ENCODE data around the gene MCOLN2.
A peak's percentile ranks its signal among the peaks of the same experiment; 100 is the strongest.
"Not testable (repeated sequence)": the region's sequence is repeated elsewhere in the genome, so short reads cannot be mapped to it uniquely, and the experiment has no call there.

MCOLN2 gene

GRCh38 chr1:84902727-84903126 is 94.2 kb downstream of the MCOLN2 start:
- DNase-seq (ENCODE audit: extremely low read depth in 1 of 2, low read depth in 1 of 2), result not testable (repeated sequence)

- DNase-seq (ENCODE audit: extremely low read depth in 1 of 2, low read depth in 1 of 2), result no peak
Measured at GRCh38 chr1:84899969-84900368, 96.9 kb downstream of the MCOLN2 start.

GRCh38 chr1:84896279-84896678 is 100.6 kb downstream of the MCOLN2 start:
- DNase-seq (ENCODE audit: extremely low read depth in 1 of 2, low read depth in 1 of 2), result no peak

GRCh38 chr1:84892705-84893618 is 104.0 kb downstream of the MCOLN2 start, which contains the start of gene LPAR3:
Gene LPAR3 (minus strand): TSS chr1:84893206. CDS start chr1:84866120, 27,086 bp downstream.
- peak in 1 of 2 donors; percentile 3 for DNase-seq (ENCODE audit: extremely low read depth in 1 of 2, low read depth in 1 of 2)

GRCh38 chr1:84890566-84890965 is 106.3 kb downstream of the MCOLN2 start:
- no peak for DNase-seq (ENCODE audit: extremely low read depth in 1 of 2, low read depth in 1 of 2)

GRCh38 chr1:84889437-84889836 is 107.5 kb downstream of the MCOLN2 start:
- no peak for DNase-seq (ENCODE audit: extremely low read depth in 1 of 2, low read depth in 1 of 2)

- DNase-seq (ENCODE audit: extremely low read depth in 1 of 2, low read depth in 1 of 2), result peak in 1 of 2 donors; percentile 5
Measured at GRCh38 chr1:84888753-84889152, 108.2 kb downstream of the MCOLN2 start.

- no peak for DNase-seq (ENCODE audit: extremely low read depth in 1 of 2, low read depth in 1 of 2)
Measured at GRCh38 chr1:84887261-84887934, 109.5 kb downstream of the MCOLN2 start.

GRCh38 chr1:84885469-84885868 is 111.4 kb downstream of the MCOLN2 start:
- DNase-seq (ENCODE audit: extremely low read depth in 1 of 2, low read depth in 1 of 2), result no peak

- DNase-seq (ENCODE audit: extremely low read depth in 1 of 2, low read depth in 1 of 2), result no peak
Measured at GRCh38 chr1:84884671-84885389, 112.1 kb downstream of the MCOLN2 start.

- no peak for DNase-seq (ENCODE audit: extremely low read depth in 1 of 2, low read depth in 1 of 2)
Measured at GRCh38 chr1:84883286-84883685, 113.6 kb downstream of the MCOLN2 start.

GRCh38 chr1:84877592-84877991 is 119.3 kb downstream of the MCOLN2 start:
- DNase-seq (ENCODE audit: extremely low read depth in 1 of 2, low read depth in 1 of 2), result no peak

GRCh38 chr1:84876353-84876752 is 120.6 kb downstream of the MCOLN2 start:
- no peak for DNase-seq (ENCODE audit: extremely low read depth in 1 of 2, low read depth in 1 of 2)
